Activated naive CD4-positive, alpha-beta T cell treated with anti-CD3 and anti-CD28 coated beads, Interleukin-2, amount 10 ng/mL, durations not matched to agents 5 hours and 36 hours (primary cell): Measurements from ENCODE around the gene HEXIM2. TPM values are rescaled to one million over a fixed set of nuclear protein-coding genes. Genes with fewer than 3 reads are reported as not detected.

ENCODE experiments used
- microRNA-seq: library from miRNA; unstranded; fragments of <30 nt; microRNA quantifications from one replicate; pipeline ENCODE4 v1.2.0, GENCODE V29; 2022; ENCODE audit warnings: borderline microRNAs expressed, borderline replicate concordance
- total RNA-seq, 2 experiments: library from RNA; stranded (reverse); gene quantifications; one replicate each; pipeline ENCODE4 v1.2.3, GENCODE V29; 2021

Gene HEXIM2, protein sequence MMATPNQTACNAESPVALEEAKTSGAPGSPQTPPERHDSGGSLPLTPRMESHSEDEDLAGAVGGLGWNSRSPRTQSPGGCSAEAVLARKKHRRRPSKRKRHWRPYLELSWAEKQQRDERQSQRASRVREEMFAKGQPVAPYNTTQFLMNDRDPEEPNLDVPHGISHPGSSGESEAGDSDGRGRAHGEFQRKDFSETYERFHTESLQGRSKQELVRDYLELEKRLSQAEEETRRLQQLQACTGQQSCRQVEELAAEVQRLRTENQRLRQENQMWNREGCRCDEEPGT
- total RNA-seq = 1 to 10 TPM; 6.6 to 8.3 TPM

DNA sequence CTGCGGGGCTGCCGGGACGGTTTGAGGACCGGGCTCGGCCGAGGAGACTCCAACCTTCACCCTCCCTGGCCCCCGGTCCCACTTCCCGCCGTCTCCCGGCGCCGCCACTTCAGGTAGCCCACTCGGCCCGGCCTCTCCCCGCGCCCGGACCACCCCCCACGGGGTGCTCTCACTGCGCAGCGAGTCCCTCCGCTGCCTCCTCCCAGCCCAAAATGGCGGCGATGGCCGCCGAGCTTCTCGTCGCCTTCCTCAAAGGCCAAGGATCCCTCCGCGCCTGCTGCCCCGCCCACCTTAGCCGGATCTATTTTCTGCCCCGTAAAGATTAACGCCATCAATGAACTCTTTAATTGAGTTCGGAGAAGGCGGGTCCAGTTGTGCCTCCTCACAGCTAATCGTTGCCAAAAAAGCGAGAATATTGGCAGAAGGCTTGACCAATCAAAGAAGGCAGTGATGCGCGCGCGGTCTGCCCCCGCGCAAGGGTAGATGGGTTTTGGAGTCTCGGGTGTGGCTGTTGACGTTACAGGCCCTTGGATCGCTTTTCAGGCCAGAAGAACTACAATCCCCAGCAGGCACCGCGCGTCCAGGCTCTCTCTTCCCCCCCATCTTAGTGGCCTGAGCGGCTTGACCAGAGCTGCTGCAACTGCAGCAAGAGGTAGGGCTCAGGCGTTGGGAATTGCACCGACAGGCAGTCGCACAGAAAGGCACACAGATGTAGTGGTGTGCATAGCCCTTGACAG, at the start of gene HEXIM2:
HEXIM2 (plus strand) TSS at position 588 of the 737 bp plus-strand sequence. CDS start 919 bp downstream, outside the sequence.

DNA sequence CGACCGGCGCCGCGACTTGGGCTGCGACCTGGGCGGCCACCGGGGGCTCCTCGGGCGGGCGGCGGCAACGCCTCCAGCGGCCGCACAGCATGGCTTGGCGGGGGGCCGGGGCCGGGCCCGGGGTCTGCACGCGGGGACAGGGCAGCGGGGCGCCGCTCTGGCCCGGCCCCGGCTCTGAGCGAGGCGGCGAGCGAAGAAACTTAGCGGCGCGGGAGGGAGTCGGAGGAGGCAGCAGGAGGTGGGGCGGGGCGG, 29.4 kb upstream of the HEXIM2 start, which contains the start of gene PLCD3:
PLCD3 (minus strand) TSS at position 196 of the 252 bp plus-strand sequence; CDS start at position 91, 105 bp downstream.

DNA sequence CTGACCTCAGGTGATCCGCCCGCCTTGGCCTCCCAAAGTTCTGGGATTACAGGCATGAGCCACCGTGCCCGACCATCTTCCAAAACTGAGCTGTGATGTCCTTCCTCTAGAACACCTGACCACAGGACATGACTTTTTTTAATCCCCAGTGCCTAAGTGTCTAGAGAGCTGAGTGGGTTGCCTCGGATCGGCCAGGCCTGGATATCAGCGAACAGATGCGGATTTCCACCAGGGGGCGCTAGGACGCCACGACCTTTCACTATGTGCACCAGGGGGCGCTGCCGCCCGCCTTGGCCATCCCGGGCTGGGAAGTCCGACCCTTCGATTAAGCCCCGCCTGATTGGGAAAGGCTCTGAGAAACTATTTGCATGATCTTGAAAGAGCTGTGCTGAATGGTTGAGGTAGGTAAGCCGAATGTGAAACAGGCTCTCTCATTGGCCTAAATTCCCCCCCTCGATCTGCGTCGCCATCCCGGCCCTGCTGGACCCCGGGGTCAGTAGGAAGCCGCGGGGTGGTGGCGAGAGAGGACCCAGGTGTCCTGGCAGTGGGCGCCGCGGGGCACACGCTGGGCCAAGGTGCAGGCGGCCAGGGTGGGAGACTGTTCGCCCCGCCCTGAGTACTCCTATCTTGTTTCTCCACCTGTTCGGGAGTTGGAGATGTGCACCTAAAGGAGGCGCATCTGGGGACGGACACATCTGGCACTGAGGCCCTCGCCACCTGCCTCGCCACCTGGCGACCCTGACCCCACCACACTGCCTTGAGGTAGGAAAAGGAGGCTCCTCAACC, 26.3 kb upstream of the HEXIM2 start, which contains the start of gene ACBD4:
ACBD4 (plus strand) TSS at position 496 of the 786 bp plus-strand sequence. CDS start 458 bp downstream, outside the sequence.

DNA sequence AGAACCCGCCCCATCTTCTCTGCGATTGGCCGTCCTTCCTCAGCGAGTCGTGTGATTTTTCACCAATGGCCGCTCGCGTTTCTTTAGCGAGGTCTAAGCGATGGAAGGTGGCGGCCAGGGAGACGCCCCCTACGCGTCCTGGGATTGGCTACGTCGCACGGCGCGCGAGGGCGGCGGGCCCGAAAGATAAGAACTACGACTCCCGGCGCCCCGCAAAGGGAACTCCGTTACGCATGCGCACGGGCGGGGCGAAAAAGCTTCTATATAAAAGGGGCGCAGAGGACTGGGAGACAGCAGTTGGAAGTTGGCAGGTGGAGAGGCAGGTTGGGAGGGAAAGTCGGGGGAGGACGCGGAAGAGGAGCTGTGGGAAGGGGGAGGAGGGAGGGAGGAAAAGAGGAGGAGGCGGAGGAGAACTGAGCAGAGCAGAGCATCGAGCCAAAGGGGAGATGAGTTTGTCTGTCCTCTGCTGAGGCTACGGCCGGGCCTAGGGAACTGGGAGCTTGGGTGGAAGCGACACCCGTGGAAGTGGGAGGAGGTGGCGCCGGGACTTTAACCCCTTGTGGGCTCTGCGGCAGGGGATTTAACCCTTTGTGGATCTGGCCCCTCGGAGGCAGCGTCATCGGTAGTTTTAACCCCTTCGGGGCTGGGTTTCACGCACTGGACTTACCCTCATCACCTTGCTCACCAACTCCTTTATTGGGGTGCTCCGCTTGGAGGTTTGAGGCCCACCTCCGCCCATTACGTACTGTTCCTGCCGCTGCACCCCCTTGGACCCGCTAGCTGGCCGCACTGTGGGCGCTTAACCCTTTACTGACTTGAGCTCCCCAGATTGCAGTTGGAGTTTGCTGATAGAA, 13.3 kb upstream of the HEXIM2 start, which contains the start of gene HEXIM1:
HEXIM1 (plus strand) TSS at position 293 of the 854 bp plus-strand sequence. CDS start 716 bp downstream, outside the sequence.

Small RNA genes within 50 kb of the gene (microRNA-seq; reads per million reads assigned to microRNA genes)
- gene MIR6784 = not detected

Other genes with a start within 250 kb of the HEXIM2 start
- gene GFAP, start 246.4 kb upstream of the HEXIM2 start, total RNA-seq = not detected
- gene KIF18B, start 214.1 kb upstream of the HEXIM2 start, total RNA-seq = 10 to 100 TPM; 55.4 to 62.1 TPM
- gene C1QL1, start 193.6 kb upstream of the HEXIM2 start, total RNA-seq = 1 to 10 TPM; 1.1 TPM
- gene DCAKD, start 110.2 kb upstream of the HEXIM2 start, total RNA-seq = 10 to 100 TPM; 28.7 to 28.9 TPM
- 100 to 1,000 TPM; 108 to 116 TPM for gene NMT1, start 100.6 kb upstream of the HEXIM2 start, total RNA-seq
- 1 to 10 TPM; 2.4 to 3.7 TPM for gene PLCD3, start 29.4 kb upstream of the HEXIM2 start, total RNA-seq
- 10 to 100 TPM; 16.7 to 17.4 TPM for gene ACBD4, start 26.2 kb upstream of the HEXIM2 start, total RNA-seq
- 10 to 100 TPM; 28.3 to 29.5 TPM for gene HEXIM1, start 13.4 kb upstream of the HEXIM2 start, total RNA-seq
- 100 to 1,000 TPM; 380 to 388 TPM for gene FMNL1, start 60.0 kb downstream of the HEXIM2 start, total RNA-seq
- gene SPATA32, start 100.2 kb downstream of the HEXIM2 start, total RNA-seq = under 1 TPM; 0.18 to 0.43 TPM
- 10 to 100 TPM; 23.4 to 25.1 TPM for gene MAP3K14, start 155.1 kb downstream of the HEXIM2 start, total RNA-seq